BLaER1 treated with 17β-estradiol and CSF1 and Interleukin-3, amounts not matched to agents 10 nM and 100 nM (cell line): Measurements from ENCODE around the gene ARHGAP26.
"Not testable (repeated sequence)": the region's sequence is repeated elsewhere in the genome, so short reads cannot be mapped to it uniquely, and the experiment has no call there.

Source experiments
- H3K27ac ChIP-seq, 11 experiments: shearing (Covaris generic); formaldehyde crosslinking; 2 replicates each; pipeline ENCODE4 v1.8.1; 2022
- H3K27me3 ChIP-seq, 11 experiments: shearing (Covaris generic); formaldehyde crosslinking; 2 replicates each; pipeline ENCODE4 v1.8.1; 2022
- H3K36me3 ChIP-seq, 11 experiments: shearing (Covaris generic); formaldehyde crosslinking; 2 replicates each; pipeline ENCODE4 v1.8.1; 2022
- H3K4me1 ChIP-seq, 10 experiments: shearing (Covaris generic); formaldehyde crosslinking; 2 replicates each; pipeline ENCODE4 v1.8.1; 2022
- H3K4me2 ChIP-seq, 11 experiments: shearing (Covaris generic); formaldehyde crosslinking; 2 replicates each; pipeline ENCODE4 v1.8.1; 2022
- H3K4me3 ChIP-seq, 10 experiments: shearing (Covaris generic); formaldehyde crosslinking; 2 replicates each; pipeline ENCODE4 v1.8.1; 2022
- H3K9ac ChIP-seq, 11 experiments: shearing (Covaris generic); formaldehyde crosslinking; 2 replicates each; pipeline ENCODE4 v1.8.1; 2022
- H3K9me3 ChIP-seq, 11 experiments: shearing (Covaris generic); formaldehyde crosslinking; replicated peaks in 1 of 11; 2 replicates each; pipeline ENCODE4 v1.8.1; 2022
- H4K20me1 ChIP-seq, 11 experiments: shearing (Covaris generic); formaldehyde crosslinking; 2 replicates each; pipeline ENCODE4 v1.8.1; 2022
- Cebpa-rat ChIP-seq, 11 experiments: shearing (Covaris generic); IDR thresholded peaks; 2 replicates each; pipeline ENCODE4 v1.8.1; 2022

ARHGAP26 gene

DNA sequence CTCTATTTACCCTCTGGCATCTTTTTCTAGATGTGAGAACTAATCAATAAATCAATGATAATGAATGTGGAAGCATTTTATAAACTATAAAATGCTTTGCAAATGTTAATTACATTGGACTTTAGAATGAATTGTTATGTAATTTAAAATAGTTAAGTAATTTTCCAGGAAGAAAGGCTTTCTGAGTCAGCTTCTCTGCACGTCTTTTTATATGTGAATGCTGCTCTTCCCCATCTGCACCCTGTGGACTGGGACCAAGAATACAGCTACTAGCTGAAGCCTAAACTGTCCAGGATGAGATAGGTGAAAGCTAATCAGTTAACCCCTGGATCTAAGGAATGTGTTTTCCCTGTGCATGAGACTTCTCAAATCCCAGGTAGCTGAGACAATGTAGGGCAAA is 340.4 kb downstream of the ARHGAP26 start:
- Histone ChIP-seq H3K4me2 (peak overlapping the region in 2 of 11 experiments; percentile 31 to 53; a peak in 4 of 22 replicates), H3K4me1 (peaks cover 0 to 61% (median 5%) of the 10 kb centered on the region in 10 experiments; a peak in 9 of 20 replicates), H3K27me3 (no peaks in the 10 kb centered on the region), H3K4me3 (no peak overlapping the region), H3K36me3 (peaks cover 0 to 75% (median 0%) of the 10 kb centered on the region in 11 experiments; a peak in 10 of 22 replicates), H3K9me3 (no peaks in the 10 kb centered on the region), H3K27ac (no peak overlapping the region), H3K9ac (no peak overlapping the region), H4K20me1 (peaks cover 0 to 44% (median 0%) of the 10 kb centered on the region in 11 experiments; a peak in 4 of 22 replicates)
- TF ChIP-seq Cebpa-rat (IDR thresholded peaks at IDR 0.05), result no peak

DNA sequence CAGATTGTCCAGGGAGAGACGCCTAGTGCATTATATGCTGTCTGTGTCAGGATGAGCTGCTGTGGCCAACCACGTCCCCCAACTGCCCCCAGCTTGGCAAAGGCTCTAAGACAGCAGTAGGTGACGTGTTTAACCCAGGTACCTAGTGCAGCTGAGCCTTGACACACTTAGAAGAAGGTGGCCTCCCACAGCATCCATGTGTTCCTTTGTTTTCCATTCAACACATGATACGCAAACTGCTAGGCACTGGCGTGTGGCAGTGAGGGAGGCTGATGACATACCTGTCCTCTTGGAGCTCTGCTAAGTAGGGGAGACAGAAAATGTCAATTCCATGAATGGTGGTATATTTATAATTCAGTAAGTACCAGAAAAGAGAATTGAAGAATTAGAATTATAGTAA is 341.6 kb downstream of the ARHGAP26 start:
- Histone ChIP-seq H3K36me3 (peaks cover 0 to 73% (median 0%) of the 10 kb centered on the region in 11 experiments; a peak in 10 of 22 replicates), H3K9ac (no peak overlapping the region)
- no peak for TF ChIP-seq Cebpa-rat (IDR thresholded peaks at IDR 0.05)

DNA sequence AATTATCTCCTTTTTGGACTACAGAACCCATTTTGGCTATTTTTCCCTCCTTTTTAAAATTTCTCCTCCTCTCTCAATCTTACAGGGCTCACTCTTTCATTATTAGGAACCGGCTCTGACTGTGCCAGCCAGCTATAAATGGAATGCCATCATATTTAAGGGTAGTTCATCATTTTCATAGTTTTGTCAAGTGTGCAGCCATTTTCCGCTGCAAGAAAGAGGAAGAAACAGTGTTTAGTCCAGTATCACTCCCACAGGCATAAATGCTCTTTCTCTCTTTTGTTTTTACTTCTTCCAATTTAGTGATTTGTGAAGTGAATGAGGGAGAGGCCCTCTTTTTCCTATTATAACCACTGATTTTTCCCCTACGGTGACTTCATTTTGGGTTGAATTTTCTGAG is 343.3 kb downstream of the ARHGAP26 start:
- no peak for TF ChIP-seq Cebpa-rat (IDR thresholded peaks at IDR 0.05)
- H3K4me3 ChIP-seq, result no peak overlapping the region
- no peaks in the 10 kb centered on the region for H3K9me3 ChIP-seq
- H3K36me3 ChIP-seq, result peaks cover 0 to 72% (median 0%) of the 10 kb centered on the region in 11 experiments; a peak in 10 of 22 replicates
- no peaks in the 10 kb centered on the region for H3K27me3 ChIP-seq
- peaks cover 0 to 32% (median 0%) of the 10 kb centered on the region in 11 experiments; a peak in 5 of 22 replicates for H4K20me1 ChIP-seq
- H3K27ac ChIP-seq, result peak overlapping the region in 1 of 11 experiments; percentile 1; a peak in 1 of 22 replicates
- H3K9ac ChIP-seq, result no peak overlapping the region
- H3K4me1 ChIP-seq, result peaks cover 0 to 80% (median 0%) of the 10 kb centered on the region in 10 experiments; a peak in 9 of 20 replicates
- H3K4me2 ChIP-seq, result peak overlapping the region in 2 of 11 experiments; percentile 58 to 62; a peak in 4 of 22 replicates

More for the DNA sequence above, 341.6 kb downstream of the ARHGAP26 start:
- Histone ChIP-seq H3K4me3 (no peak overlapping the region), H3K4me1 (peaks cover 0 to 71% (median 0%) of the 10 kb centered on the region in 10 experiments; a peak in 6 of 20 replicates), H3K4me2 (no peak overlapping the region), H3K27ac (no peak overlapping the region), H4K20me1 (peaks cover 0 to 44% (median 0%) of the 10 kb centered on the region in 11 experiments; a peak in 6 of 22 replicates), H3K9me3 (no peaks in the 10 kb centered on the region), H3K27me3 (no peaks in the 10 kb centered on the region)

DNA sequence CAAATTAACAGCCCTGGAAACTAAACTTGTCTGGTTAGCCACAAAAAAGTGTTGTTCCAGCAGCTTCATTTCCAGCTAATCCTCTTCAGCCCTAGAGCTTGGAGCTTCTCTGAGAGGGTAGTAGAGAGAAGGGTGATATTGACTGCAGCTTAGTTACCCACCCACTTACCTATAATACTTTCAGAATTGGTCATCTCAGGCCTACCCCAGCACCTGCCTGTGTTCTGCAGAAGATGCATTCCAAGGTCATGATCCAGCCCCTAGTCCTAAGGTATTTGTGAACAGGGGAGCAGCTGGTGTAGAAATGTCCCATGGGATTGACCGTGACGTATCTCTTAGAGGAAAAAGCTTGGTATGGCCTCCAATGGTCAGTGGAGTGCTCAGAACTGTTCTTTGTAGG is 344.3 kb downstream of the ARHGAP26 start:
- Histone ChIP-seq H3K4me3 (no peak overlapping the region), H3K36me3 (peaks cover 0 to 62% (median 0%) of the 10 kb centered on the region in 11 experiments; a peak in 10 of 22 replicates), H3K4me2 (0 out of 22 replicates have a peak overlapping the region, but pooled peaks of 1 of the 11 experiments have one; percentile 26), H3K4me1 (peaks cover 0 to 88% (median 6%) of the 10 kb centered on the region in 10 experiments; a peak in 10 of 20 replicates), H3K27me3 (no peaks in the 10 kb centered on the region), H4K20me1 (peaks cover 0 to 30% (median 0%) of the 10 kb centered on the region in 11 experiments; a peak in 5 of 22 replicates), H3K9me3 (no peaks in the 10 kb centered on the region), H3K9ac (no peak overlapping the region), H3K27ac (no peak overlapping the region)
- TF ChIP-seq Cebpa-rat (IDR thresholded peaks at IDR 0.05), result no peak

DNA sequence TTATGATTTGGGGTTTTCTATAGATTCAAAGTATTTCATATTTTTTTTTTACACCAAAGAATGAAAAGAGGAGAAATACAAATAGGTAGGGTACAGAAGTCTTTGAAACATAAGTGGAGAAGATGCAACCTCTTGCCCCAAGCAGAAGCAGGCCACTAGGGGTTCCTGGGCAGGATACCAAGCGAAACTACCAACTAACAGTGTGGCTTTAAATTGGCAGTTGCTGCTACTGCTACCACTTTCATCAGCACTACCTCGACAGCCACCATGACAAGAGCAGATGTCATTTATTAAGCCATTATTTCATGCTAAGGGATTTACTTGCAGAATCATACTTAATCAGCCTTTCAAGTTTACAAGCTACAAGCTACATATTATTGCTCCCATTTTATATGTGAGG is 345.2 kb downstream of the ARHGAP26 start:
- peaks cover 0 to 86% (median 8%) of the 10 kb centered on the region in 10 experiments; a peak in 11 of 20 replicates for H3K4me1 ChIP-seq
- no peaks in the 10 kb centered on the region for H3K9me3 ChIP-seq
- H3K36me3 ChIP-seq, result peaks cover 0 to 57% (median 0%) of the 10 kb centered on the region in 11 experiments; a peak in 10 of 22 replicates
- no peak for TF ChIP-seq Cebpa-rat (IDR thresholded peaks at IDR 0.05)
- no peak overlapping the region for H3K9ac ChIP-seq
- no peak overlapping the region for H3K4me3 ChIP-seq
- H3K27ac ChIP-seq, result no peak overlapping the region
- no peak overlapping the region for H3K4me2 ChIP-seq
- no peaks in the 10 kb centered on the region for H3K27me3 ChIP-seq
- peaks cover 0 to 35% (median 0%) of the 10 kb centered on the region in 11 experiments; a peak in 5 of 22 replicates for H4K20me1 ChIP-seq

DNA sequence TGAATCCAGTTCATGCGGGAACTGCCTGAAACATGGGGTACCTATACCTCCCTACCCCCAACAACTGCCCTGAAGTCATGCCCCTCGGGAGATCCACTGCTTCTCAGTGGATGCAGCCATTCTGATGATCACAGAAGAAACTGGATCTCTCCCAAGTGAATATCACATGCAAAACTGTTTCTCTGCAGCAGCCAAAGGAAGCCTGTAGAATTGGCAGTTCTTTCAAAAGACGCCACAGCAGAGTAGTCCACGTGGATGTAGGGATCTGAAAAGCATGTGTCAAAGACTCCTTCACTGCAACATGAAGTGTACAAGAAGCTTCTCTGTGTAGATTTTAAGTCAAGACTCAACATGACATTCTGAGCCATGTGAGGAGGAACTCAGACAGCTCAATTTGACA is 346.6 kb downstream of the ARHGAP26 start:
- H3K9ac ChIP-seq, result no peak overlapping the region
- peaks cover 0 to 61% (median 10%) of the 10 kb centered on the region in 11 experiments; a peak in 16 of 22 replicates for H3K36me3 ChIP-seq
- H3K4me3 ChIP-seq, result no peak overlapping the region
- H3K9me3 ChIP-seq, result peaks cover 0 to 5% (median 0%) of the 10 kb centered on the region in 11 experiments; a peak in 3 of 22 replicates
- peaks cover 0 to 76% (median 8%) of the 10 kb centered on the region in 10 experiments; a peak in 11 of 20 replicates for H3K4me1 ChIP-seq
- no peaks in the 10 kb centered on the region for H3K27me3 ChIP-seq
- no peak for TF ChIP-seq Cebpa-rat (IDR thresholded peaks at IDR 0.05)
- H4K20me1 ChIP-seq, result peaks cover 0 to 26% (median 0%) of the 10 kb centered on the region in 11 experiments; a peak in 5 of 22 replicates
- no peak overlapping the region for H3K4me2 ChIP-seq
- no peak overlapping the region for H3K27ac ChIP-seq

DNA sequence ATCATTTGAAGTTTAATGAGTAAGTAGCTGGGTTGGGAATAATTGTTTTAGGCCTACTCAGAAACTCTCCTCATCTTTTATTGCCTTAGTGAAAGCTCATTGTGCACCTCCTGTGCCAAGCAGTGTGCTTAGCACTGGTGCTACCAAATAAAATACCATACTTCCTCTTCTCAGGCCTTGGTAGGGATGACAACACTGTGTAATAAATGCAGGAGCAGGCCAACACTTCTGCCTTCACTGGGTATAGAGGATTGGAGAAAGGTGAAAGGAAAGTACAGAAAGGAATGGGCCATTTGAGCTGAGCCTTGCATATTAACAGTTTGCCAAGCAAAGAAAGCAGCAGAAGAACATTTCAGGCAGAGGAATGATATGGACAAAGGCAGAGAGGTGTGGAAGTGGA is 347.6 kb downstream of the ARHGAP26 start:
- Histone ChIP-seq H3K9ac (no peak overlapping the region), H3K27ac (peak overlapping the region in 2 of 11 experiments; percentile 59 to 61; a peak in 3 of 22 replicates), H4K20me1 (peaks cover 0 to 28% (median 0%) of the 10 kb centered on the region in 11 experiments; a peak in 5 of 22 replicates), H3K36me3 (peaks cover 0 to 64% (median 20%) of the 10 kb centered on the region in 11 experiments; a peak in 16 of 22 replicates), H3K4me1 (peaks cover 0 to 66% (median 8%) of the 10 kb centered on the region in 10 experiments; a peak in 11 of 20 replicates), H3K27me3 (no peaks in the 10 kb centered on the region), H3K9me3 (peaks cover 0 to 6% (median 0%) of the 10 kb centered on the region in 11 experiments; a peak in 3 of 22 replicates), H3K4me3 (no peak overlapping the region), H3K4me2 (peak overlapping the region in 4 of 11 experiments; percentile 35 to 83 (median 61); a peak in 7 of 22 replicates)
- TF ChIP-seq Cebpa-rat (IDR thresholded peaks at IDR 0.05), result no peak

DNA sequence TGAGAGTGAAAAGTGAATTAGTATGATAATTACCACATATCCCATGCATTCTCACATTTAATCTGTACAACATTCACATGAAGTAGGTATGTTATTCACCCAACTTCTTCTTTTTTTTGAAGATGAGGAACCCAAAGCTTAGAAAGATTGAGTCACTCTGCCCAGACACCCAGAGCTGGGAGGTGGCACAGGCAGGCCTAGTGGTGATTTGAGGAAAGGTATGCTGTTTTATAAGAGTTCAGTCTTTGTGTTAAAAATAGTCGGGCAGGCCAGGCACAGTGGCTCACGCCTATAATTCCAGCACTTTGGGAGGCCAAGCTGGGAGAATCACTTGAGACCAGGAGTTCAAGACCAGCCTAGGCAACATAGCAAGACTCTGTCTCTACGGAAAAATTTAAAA is 348.0 kb downstream of the ARHGAP26 start:
- Histone ChIP-seq H3K4me3 (no peak overlapping the region), H3K9ac (0 out of 22 replicates have a peak overlapping the region, but pooled peaks of 1 of the 11 experiments have one; percentile 24), H3K9me3 (peaks cover 0 to 10% (median 0%) of the 10 kb centered on the region in 11 experiments; a peak in 3 of 22 replicates), H3K27me3 (no peaks in the 10 kb centered on the region), H3K4me2 (peak overlapping the region in 5 of 11 experiments; percentile 30 to 83 (median 62); a peak in 9 of 22 replicates), H3K36me3 (peaks cover 0 to 68% (median 24%) of the 10 kb centered on the region in 11 experiments; a peak in 16 of 22 replicates), H4K20me1 (peaks cover 0 to 30% (median 0%) of the 10 kb centered on the region in 11 experiments; a peak in 5 of 22 replicates), H3K27ac (peak overlapping the region in 4 of 11 experiments; percentile 57 to 73 (median 60); a peak in 8 of 22 replicates), H3K4me1 (peaks cover 0 to 62% (median 8%) of the 10 kb centered on the region in 10 experiments; a peak in 11 of 20 replicates)
- no peak for TF ChIP-seq Cebpa-rat (IDR thresholded peaks at IDR 0.05)

DNA sequence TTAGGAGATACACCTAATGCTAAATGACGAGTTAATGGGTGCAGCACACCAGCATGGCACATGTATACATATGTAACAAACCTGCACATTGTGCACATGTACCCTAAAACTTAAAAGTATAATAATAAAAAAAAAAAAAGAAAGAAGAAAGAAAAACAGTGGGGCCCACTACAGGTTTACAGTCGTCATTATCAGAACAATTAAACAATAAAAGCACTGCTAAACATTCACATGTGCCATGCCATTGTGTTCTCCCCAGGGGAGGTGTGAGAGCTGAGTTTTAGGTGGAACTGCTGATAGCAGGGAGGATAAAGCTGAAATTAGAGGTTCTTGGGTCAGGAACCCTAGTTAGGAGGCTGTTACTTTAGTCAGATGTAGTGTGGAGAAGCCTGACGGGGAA is 348.6 kb downstream of the ARHGAP26 start:
- not testable (repeated sequence) for H3K4me3 ChIP-seq, H3K27me3 ChIP-seq
- Histone ChIP-seq H4K20me1 (peaks cover 0 to 30% (median 0%) of the 10 kb centered on the region in 11 experiments; a peak in 5 of 22 replicates), H3K9me3 (peaks cover 0 to 11% (median 0%) of the 10 kb centered on the region in 11 experiments; a peak in 3 of 22 replicates), H3K4me2 (peak overlapping the region in 5 of 11 experiments; percentile 23 to 83 (median 62); a peak in 9 of 22 replicates), H3K9ac (peak overlapping the region in 2 of 11 experiments; percentile 28 to 54; a peak in 3 of 22 replicates), H3K4me1 (peaks cover 0 to 60% (median 8%) of the 10 kb centered on the region in 10 experiments; a peak in 11 of 20 replicates), H3K27ac (peak overlapping the region in 5 of 11 experiments; percentile 11 to 73 (median 58); a peak in 8 of 22 replicates), H3K36me3 (peaks cover 0 to 71% (median 27%) of the 10 kb centered on the region in 11 experiments; a peak in 16 of 22 replicates)
